Keratinocyte (primary cell): ENCODE data around the gene KIF25. TPM values are rescaled to one million over a fixed set of nuclear protein-coding genes. Genes with fewer than 3 reads are reported as not detected.

Experiments used
- DNase-seq: peaks from one replicate; pipeline ENCODE4 v3.0.0-alpha.2; 2011; ENCODE audit warnings: low read depth, missing footprints, low spot score
- FAIRE-seq: peaks from 2 replicates; lab custom pipeline; 2011; peaks lifted over from hg19 to GRCh38; lab: Jason Lieb, UNC
- H2AFZ ChIP-seq: 2 replicates; pipeline ENCODE4 v1.6.0; 2012; ENCODE audit warnings: low read length, control low read depth, inconsistent platforms; ENCODE audit not compliant: control insufficient read depth
- H3K27ac ChIP-seq: 2 replicates; pipeline ENCODE4 v1.5.1; 2011; ENCODE audit warnings: low read length; ENCODE audit not compliant: control insufficient read depth, insufficient read depth
- H3K27me3 ChIP-seq: 3 replicates; pipeline ENCODE4 v1.6.0; 2011; ENCODE audit warnings: low read length; ENCODE audit not compliant: control insufficient read depth, insufficient read depth; ENCODE audit errors: extremely low read depth
- H3K36me3 ChIP-seq, 2 experiments: 2 replicates in 1 of 2; 3 replicates in 1 of 2; pipeline ENCODE4 v1.5.1; 2011; ENCODE audit warnings: low read length in 2 of 2, mild to moderate bottlenecking in 1 of 2; ENCODE audit not compliant: control insufficient read depth in 2 of 2, insufficient read depth in 2 of 2; ENCODE audit errors: extremely low read depth in 1 of 2
- H3K4me1 ChIP-seq: 3 replicates; pipeline ENCODE4 v1.5.1; 2011; ENCODE audit warnings: low read length; ENCODE audit not compliant: control insufficient read depth, insufficient read depth; ENCODE audit errors: extremely low read depth
- H3K4me2 ChIP-seq: 3 replicates; pipeline ENCODE4 v1.6.0; 2011; ENCODE audit warnings: low read depth, low read length; ENCODE audit not compliant: control insufficient read depth, insufficient read depth; ENCODE audit errors: extremely low read depth
- H3K4me3 ChIP-seq, 3 experiments: fragments of 200-600 bp in 1 of 3; sonication (generic) in 1 of 3; 2 replicates in 2 of 3; 3 replicates in 1 of 3; pipeline ENCODE4 v1.5.1; 2011 to 2016; ENCODE audit warnings: low read length in 3 of 3, mild to moderate bottlenecking in 3 of 3, control low read depth in 2 of 3, inconsistent platforms in 1 of 3, low read depth in 1 of 3, mixed read lengths in 1 of 3, mixed run types in 1 of 3, moderate library complexity in 1 of 3; ENCODE audit not compliant: control insufficient read depth in 2 of 3, insufficient read depth in 2 of 3; ENCODE audit errors: extremely low read depth in 1 of 3
- H3K79me2 ChIP-seq: 2 replicates; pipeline ENCODE4 v1.6.0; 2012; ENCODE audit warnings: low read length; ENCODE audit not compliant: control insufficient read depth, insufficient read depth
- H3K9ac ChIP-seq: 3 replicates; pipeline ENCODE4 v1.6.0; 2011; ENCODE audit warnings: low read length; ENCODE audit not compliant: control insufficient read depth, insufficient read depth; ENCODE audit errors: extremely low read depth
- H3K9me1 ChIP-seq: 3 replicates; pipeline ENCODE4 v1.6.0; 2011; ENCODE audit warnings: low read length; ENCODE audit not compliant: control insufficient read depth, insufficient read depth; ENCODE audit errors: extremely low read depth
- H3K9me3 ChIP-seq: 2 replicates; pipeline ENCODE4 v1.5.1; 2012; ENCODE audit warnings: low read depth, low read length; ENCODE audit not compliant: control insufficient read depth
- H4K20me1 ChIP-seq: 3 replicates; pipeline ENCODE4 v1.6.0; 2011; ENCODE audit warnings: low read length; ENCODE audit not compliant: control insufficient read depth, insufficient read depth; ENCODE audit errors: extremely low read depth
- CTCF ChIP-seq, 3 experiments: IDR thresholded peaks in 1 of 3; conservative IDR thresholded peaks in 1 of 3; optimal IDR thresholded peaks in 1 of 3; 2 replicates in 2 of 3; 3 replicates in 1 of 3; pipeline versions ENCODE3 to v1.5.1; 2011; ENCODE audit warnings: low read length in 3 of 3, mild to moderate bottlenecking in 3 of 3, moderate library complexity in 2 of 3, control low read depth in 1 of 3, inconsistent platforms in 1 of 3; ENCODE audit not compliant: insufficient read depth in 2 of 3; ENCODE audit errors: extremely low read depth in 1 of 3
- EZH2 ChIP-seq: IDR thresholded peaks from one replicate; pipeline ENCODE4 v1.6.1; 2012; ENCODE audit warnings: inconsistent platforms, mild to moderate bottlenecking, low read length, moderate library complexity
- dilution Hi-C: fragments of 300-500 bp; cut with MboI; formaldehyde crosslinking; loops from one replicate; pipeline ENCODE4 v1.7.0; 2020; ENCODE audit warnings: low sequenced_read_pairs; ENCODE audit not compliant: extremely low pct_ligation_motif_present
- polyA plus RNA-seq, 5 experiments: library from polyadenylated mRNA; depleted of rRNA in 3 of 5; stranded (reverse) in 3 of 5; stranded (forward) in 1 of 5; unstranded in 1 of 5; fragments of >200 nt; gene quantifications; 1 replicate in 1 of 5; 2 replicates in 3 of 5; 3 replicates in 1 of 5; pipeline versions ENCODE4 v1.2.1 to v1.2.3, GENCODE V29; 2011 to 2012; ENCODE audit warnings: missing spikeins in 2 of 5, low read depth in 1 of 5, low replicate concordance in 1 of 5

The KIF25 gene
- polyA plus RNA-seq, 1 donor (not counting 4 experiments of a cell fraction or from before 2014, with no cell fraction given): not detected

GRCh38 chr6:168056892-168057527 lies 59.5 kb downstream of the KIF25 start:
- dilution Hi-C loops: no loop called here
- no peak for DNase-seq

GRCh38 chr6:168057836-168058235 lies 60.4 kb downstream of the KIF25 start:
- no peaks in the 10 kb centered on the region for H3K9me1 ChIP-seq
- no peak for FAIRE-seq
- H3K27me3 ChIP-seq: no peaks in the 10 kb centered on the region
- dilution Hi-C loops: no loop called here
- H3K36me3 ChIP-seq: no peaks in the 10 kb centered on the region
- H2AFZ ChIP-seq: no peak overlapping the region
- no peak overlapping the region for H3K27ac ChIP-seq
- no peaks in the 10 kb centered on the region for H3K9me3 ChIP-seq
- H4K20me1 ChIP-seq: no peaks in the 10 kb centered on the region
- H3K4me2 ChIP-seq: no peak overlapping the region
- H3K9ac ChIP-seq: no peak overlapping the region
- H3K4me1 ChIP-seq: no peaks in the 10 kb centered on the region
- no peaks in the 10 kb centered on the region for H3K79me2 ChIP-seq
- TF ChIP-seq CTCF (optimal IDR thresholded peaks at IDR 0.05 in 1 of 3, IDR thresholded peaks at IDR 0.05 in 1 of 3, conservative IDR thresholded peaks at IDR 0.05 in 1 of 3; ENCODE audit: extremely low read depth in 1 of 3, insufficient read depth in 2 of 3, low read length in 3 of 3): no peak
- TF ChIP-seq EZH2: no peak
- no peak for DNase-seq
- H3K4me3 ChIP-seq: no peak overlapping the region

More at GRCh38 chr6:168056892-168057527, 59.5 kb downstream of the KIF25 start:
- FAIRE-seq: no peak
- Histone ChIP-seq H3K4me2 (no peak overlapping the region), H3K27ac (no peak overlapping the region), H3K4me3 (no peak overlapping the region), H3K36me3 (no peaks in the 10 kb centered on the region), H3K4me1 (no peaks in the 10 kb centered on the region), H3K9me3 (no peaks in the 10 kb centered on the region), H3K9me1 (no peaks in the 10 kb centered on the region), H4K20me1 (no peaks in the 10 kb centered on the region), H3K27me3 (no peaks in the 10 kb centered on the region), H3K9ac (no peak overlapping the region), H3K79me2 (no peaks in the 10 kb centered on the region), H2AFZ (no peak overlapping the region)
- TF ChIP-seq EZH2 (no peak), CTCF (optimal IDR thresholded peaks at IDR 0.05 in 1 of 3, IDR thresholded peaks at IDR 0.05 in 1 of 3, conservative IDR thresholded peaks at IDR 0.05 in 1 of 3; ENCODE audit: extremely low read depth in 1 of 3, insufficient read depth in 2 of 3, low read length in 3 of 3) (no peak)
